H1 (cell line): ENCODE data around the gene HIGD2B. TPM values are rescaled to one million over a fixed set of nuclear protein-coding genes. Genes with fewer than 3 reads are reported as not detected.

Experiments used
- CTCF ChIA-PET: fragments of 300-600 bp; sonication (Branson Sonifier 250); formaldehyde crosslinking; loops from one replicate; lab custom pipeline; 2021; ENCODE audit not compliant: partially characterized antibody; lab: Charles Lee
- POLR2A ChIA-PET: fragments of 300-600 bp; sonication (Branson Sonifier 250); formaldehyde crosslinking; loops from one replicate; lab custom pipeline; 2021; ENCODE audit warnings: inconsistent platforms; ENCODE audit not compliant: partially characterized antibody; lab: Charles Lee
- DNase-seq, 2 experiments: peaks; one replicate each; pipeline versions ENCODE4 v3.0.0 to v3.0.0-alpha.2; 2010 to 2022; ENCODE audit warnings: low spot score in 2 of 2, low read depth in 1 of 2, mixed read lengths in 1 of 2
- FAIRE-seq: peaks from 2 replicates; lab custom pipeline; 2011; peaks lifted over from hg19 to GRCh38; lab: Jason Lieb, UNC
- H2AFZ ChIP-seq: 2 replicates; pipeline ENCODE4 v1.8.1; 2012; ENCODE audit warnings: low read length, inconsistent platforms
- H2AK5ac ChIP-seq: 2 replicates; pipeline ENCODE4 v1.6.1; 2013; ENCODE audit warnings: low read depth, low read length
- H2BK120ac ChIP-seq: replicated peaks from 2 replicates; pipeline ENCODE3; 2013; ENCODE audit warnings: low read depth, low read length, inconsistent platforms
- H2BK12ac ChIP-seq: 2 replicates; pipeline ENCODE4 v1.6.1; 2013; ENCODE audit warnings: low read depth, low read length
- H2BK15ac ChIP-seq: 2 replicates; pipeline ENCODE4 v1.6.1; 2013; ENCODE audit warnings: low read length
- H2BK20ac ChIP-seq: 2 replicates; pipeline ENCODE4 v1.6.1; 2013; ENCODE audit warnings: low read length
- H2BK5ac ChIP-seq: 2 replicates; pipeline ENCODE4 v1.6.1; 2013; ENCODE audit warnings: low read depth, low read length
- H3K14ac ChIP-seq: 2 replicates; pipeline ENCODE4 v1.6.1; 2013; ENCODE audit warnings: inconsistent platforms; ENCODE audit not compliant: insufficient read length
- H3K18ac ChIP-seq: 2 replicates; pipeline ENCODE4 v1.6.1; 2013; ENCODE audit warnings: low read length; ENCODE audit errors: extremely low read depth
- H3K23ac ChIP-seq: 2 replicates; pipeline ENCODE4 v1.6.1; 2013; ENCODE audit warnings: inconsistent platforms; ENCODE audit not compliant: insufficient read length
- H3K23me2 ChIP-seq: 2 replicates; pipeline ENCODE4 v1.6.1; 2013; ENCODE audit warnings: low read depth, low read length
- H3K27ac ChIP-seq: 2 replicates; pipeline ENCODE4 v1.6.1; 2011; ENCODE audit warnings: low read depth, low read length, inconsistent platforms
- H3K27me3 ChIP-seq, 4 experiments: replicated peaks in 1 of 4; 1 replicate in 1 of 4; 2 replicates in 3 of 4; pipeline versions ENCODE4 v1.6.1 to v1.8.1; 2011 to 2013; ENCODE audit warnings: low read length in 3 of 4, mild to moderate bottlenecking in 3 of 4, inconsistent platforms in 2 of 4, mixed read lengths in 2 of 4, moderate library complexity in 1 of 4; ENCODE audit not compliant: control insufficient read depth in 3 of 4, insufficient read depth in 3 of 4; ENCODE audit errors: extremely low read depth in 1 of 4
- H3K36me3 ChIP-seq, 4 experiments: 2 replicates each; pipeline versions ENCODE4 v1.6.1 to v1.8.1; 2011 to 2013; ENCODE audit warnings: mild to moderate bottlenecking in 4 of 4, low read length in 3 of 4, moderate library complexity in 2 of 4, control low read depth in 1 of 4, inconsistent platforms in 1 of 4; ENCODE audit not compliant: insufficient read depth in 4 of 4, control insufficient read depth in 2 of 4
- H3K4ac ChIP-seq: replicated peaks from 2 replicates; pipeline ENCODE3; 2013; ENCODE audit warnings: low read length, low read depth, mixed read lengths, inconsistent platforms; ENCODE audit not compliant: insufficient read length
- H3K4me1 ChIP-seq, 4 experiments: replicated peaks in 1 of 4; 1 replicate in 1 of 4; 2 replicates in 3 of 4; pipeline versions ENCODE4 v1.6.1 to v1.8.1; 2011 to 2013; ENCODE audit warnings: low read length in 3 of 4, inconsistent platforms in 2 of 4, mixed read lengths in 1 of 4; ENCODE audit not compliant: insufficient read depth in 4 of 4, control insufficient read depth in 3 of 4
- H3K4me2 ChIP-seq, 2 experiments: 2 replicates each; pipeline versions ENCODE4 v1.6.1 to v1.8.1; 2011 to 2013; ENCODE audit warnings: low read depth in 2 of 2, low read length in 2 of 2, control low read depth in 1 of 2, inconsistent platforms in 1 of 2, mild to moderate bottlenecking in 1 of 2; ENCODE audit not compliant: insufficient read depth in 1 of 2
- H3K4me3 ChIP-seq, 4 experiments: fragments of 200-600, 300-600 bp in 1 of 4; sonication (generic), shearing (Covaris generic), sonication (Bioruptor Twin) in 1 of 4; 2 replicates each; pipeline versions ENCODE4 v1.5.1 to v1.8.1; 2011 to 2016; ENCODE audit warnings: low read length in 4 of 4, low read depth in 3 of 4, control low read depth in 2 of 4, inconsistent platforms in 2 of 4, mild to moderate bottlenecking in 2 of 4, mixed read lengths in 1 of 4, moderate library complexity in 1 of 4; ENCODE audit not compliant: insufficient read depth in 2 of 4; ENCODE audit errors: extremely low read depth in 1 of 4
- H3K56ac ChIP-seq: replicated peaks from 2 replicates; pipeline ENCODE3; 2013; ENCODE audit warnings: low read depth, mild to moderate bottlenecking, mixed read lengths, low read length, inconsistent platforms; ENCODE audit not compliant: insufficient read length
- H3K79me1 ChIP-seq: 2 replicates; pipeline ENCODE4 v1.6.1; 2013; ENCODE audit warnings: low read depth, low read length, control low read depth
- H3K79me2 ChIP-seq, 2 experiments: 2 replicates each; pipeline versions ENCODE4 v1.6.1 to v1.8.1; 2012 to 2013; ENCODE audit warnings: low read length in 2 of 2, mild to moderate bottlenecking in 2 of 2, inconsistent platforms in 1 of 2; ENCODE audit not compliant: insufficient read depth in 2 of 2, control insufficient read depth in 1 of 2
- H3K9ac ChIP-seq, 4 experiments: replicated peaks in 1 of 4; 1 replicate in 1 of 4; 2 replicates in 3 of 4; pipeline versions ENCODE4 v1.6.1 to v1.8.1; 2011 to 2013; ENCODE audit warnings: low read depth in 3 of 4, low read length in 3 of 4, control low read depth in 2 of 4, mild to moderate bottlenecking in 2 of 4, moderate library complexity in 2 of 4, inconsistent platforms in 1 of 4; ENCODE audit errors: extremely low read depth in 1 of 4
- H3K9me3 ChIP-seq, 2 experiments: 2 replicates each; pipeline versions ENCODE4 v1.6.1 to v1.8.1; 2012 to 2013; ENCODE audit warnings: mild to moderate bottlenecking in 2 of 2, moderate library complexity in 2 of 2, control low read depth in 1 of 2, inconsistent platforms in 1 of 2, low read depth in 1 of 2, low read length in 1 of 2, mixed read lengths in 1 of 2; ENCODE audit not compliant: insufficient read depth in 2 of 2
- H4K20me1 ChIP-seq, 2 experiments: replicated peaks in 1 of 2; 2 replicates each; pipeline versions ENCODE3 to v1.8.1; 2011 to 2013; ENCODE audit warnings: inconsistent platforms in 2 of 2, low read length in 2 of 2, mild to moderate bottlenecking in 1 of 2; ENCODE audit not compliant: insufficient read depth in 2 of 2, control insufficient read depth in 1 of 2
- H4K5ac ChIP-seq: 2 replicates; pipeline ENCODE4 v1.6.1; 2013; ENCODE audit warnings: low read length, low read depth, mixed read lengths, inconsistent platforms; ENCODE audit not compliant: insufficient read length
- H4K8ac ChIP-seq: 2 replicates; pipeline ENCODE4 v1.8.0; 2013; ENCODE audit warnings: mild to moderate bottlenecking, moderate library complexity, low read length, inconsistent platforms; ENCODE audit not compliant: insufficient read depth; ENCODE audit errors: extremely low read depth
- H4K91ac ChIP-seq: replicated peaks from 2 replicates; pipeline ENCODE3; 2013; ENCODE audit warnings: low read length, mixed read lengths, inconsistent platforms; ENCODE audit not compliant: insufficient read length
- CTCF ChIP-seq, 3 experiments: IDR thresholded peaks; 1 replicate in 2 of 3; 2 replicates in 1 of 3; pipeline versions ENCODE4 v1.5.1 to v1.6.1; 2011; ENCODE audit warnings: low read length in 3 of 3, mild to moderate bottlenecking in 3 of 3, inconsistent platforms in 2 of 3, low read depth in 1 of 3, moderate library complexity in 1 of 3; ENCODE audit not compliant: insufficient read depth in 1 of 3; ENCODE audit errors: control extremely low read depth in 1 of 3
- MAFK ChIP-seq: IDR thresholded peaks from 2 replicates; pipeline ENCODE4 v1.6.1; 2012; ENCODE audit warnings: low read depth, mild to moderate bottlenecking, improper control_type of control experiment, low read length
- RAD21 ChIP-seq, 2 experiments: IDR thresholded peaks in 1 of 2; conservative IDR thresholded peaks in 1 of 2; 2 replicates each; pipeline ENCODE4 v1.6.1; 2011; ENCODE audit warnings: low read depth in 2 of 2, low read length in 2 of 2, improper control_type of control experiment in 1 of 2, inconsistent platforms in 1 of 2, mild to moderate bottlenecking in 1 of 2, moderate library complexity in 1 of 2
- whole genome bisulfite sequencing, 2 experiments: shearing (Covaris generic) in 1 of 2; methylation state at CpG; one replicate each; pipeline versions ENCODE4 v1.1.6 to v1.1.7; 2013 to 2015; ENCODE audit warnings: low lambda C conversion rate in 2 of 2, mixed read lengths in 2 of 2, inconsistent platforms in 1 of 2, low coverage in 1 of 2, missing lambda C conversion rate in 1 of 2; ENCODE audit not compliant: insufficient replicate concordance in 2 of 2, insufficient coverage in 1 of 2, insufficient read length in 1 of 2; ENCODE audit errors: extremely low coverage in 1 of 2, missing lambda C conversion rate in 1 of 2; 5-methylcytosine and 5-hydroxymethylcytosine counted together
- polyA plus RNA-seq, 7 experiments: library from polyadenylated mRNA; depleted of rRNA in 3 of 7; stranded (reverse) in 5 of 7; unstranded in 2 of 7; fragments of >200 nt in 5 of 7; fragments of 200-250 nt in 2 of 7; gene quantifications; 1 replicate in 5 of 7; 2 replicates in 1 of 7; 4 replicates in 1 of 7; pipeline versions ENCODE4 v1.2.1 to v1.2.3, GENCODE V29; 2011 to 2013; ENCODE audit warnings: missing spikeins in 2 of 7, mixed read lengths in 2 of 7
- total RNA-seq: library from RNA; stranded (reverse); fragmentation: NEBNext Ultra II Directional; extraction: Animal tissue kit (Norgen Biotek cat#: 25700); gene quantifications from 2 replicates; pipeline ENCODE4 v1.2.1, GENCODE V29; 2021

HIGD2B gene
- total and polyA plus RNA-seq, 2 of the 8 experiments (the other 6 are each of a cell fraction or from before 2014, with no cell fraction given): not detected

- Histone ChIP-seq H3K23me2 (no peaks in the 10 kb centered on the region), H3K27me3 (no peaks in the 10 kb centered on the region), H3K27ac (no peak overlapping the region), H3K18ac (no peak overlapping the region), H4K5ac (no peak overlapping the region), H3K79me1 (no peaks in the 10 kb centered on the region), H3K4me1 (peaks cover 0 to 4% (median 0%) of the 10 kb centered on the region in 4 experiments; a peak in 2 of 7 replicates), H3K4me2 (no peak overlapping the region), H3K36me3 (peaks cover 5 to 22% (median 20%) of the 10 kb centered on the region in 4 experiments), H3K23ac (no peak overlapping the region), H2BK15ac (no peak overlapping the region), H4K8ac (no peak overlapping the region), H2AFZ (no peak overlapping the region), H3K79me2 (no peaks in the 10 kb centered on the region), H3K4me3 (no peak overlapping the region), H2BK5ac (no peak overlapping the region), H4K91ac (no peak overlapping the region), H3K9me3 (no peaks in the 10 kb centered on the region), H2BK120ac (no peak overlapping the region), H3K9ac (no peak overlapping the region), H2BK20ac (no peak overlapping the region), H3K56ac (no peak overlapping the region), H4K20me1 (no peaks in the 10 kb centered on the region), H3K4ac (no peak overlapping the region), H2AK5ac (no peak overlapping the region), H3K14ac (no peak overlapping the region), H2BK12ac (no peak overlapping the region)
- FAIRE-seq (no peak), DNase-seq (no peak)
- peak; percentile 23 to 36; a peak in 3 of 4 replicates for TF ChIP-seq RAD21 (IDR thresholded peaks at IDR 0.05 in 1 of 2, conservative IDR thresholded peaks at IDR 0.05 in 1 of 2; ENCODE audit: low read depth in 2 of 2, low read length in 2 of 2)
- peak; percentile 16 to 40 (median 20); a peak in 2 of 4 replicates for TF ChIP-seq CTCF (IDR thresholded peaks at IDR 0.05; ENCODE audit: control extremely low read depth in 1 of 3, insufficient read depth in 1 of 3, low read depth in 1 of 3, low read length in 3 of 3)
- no peak for TF ChIP-seq MAFK
- CTCF ChIA-PET: interaction anchor here (0.6 to 1.8 kb wide), 4 partner anchors 10 to 273 kb away, joined by 3 to 8 read pairs (median 4); no protein-coding TSS in a partner anchor
- 89% methylated on average over 4 of the region's 4 CpGs; no CpG with 5 or more reads in 1 of the 2 experiments for WGBS, 2 experiments
- POLR2A ChIA-PET: no interaction called here
Observed at GRCh38 chr15:72732516-72732915, 46.5 kb upstream of the HIGD2B start.
